DMS 273 treated with DMSO at 0.1 percent for 48 hours (cell line): Measurements from ENCODE around the gene GALNT18.

Experiments used
- DNase-seq: peaks from one replicate; lab custom pipeline; 2025; lab: John Stamatoyannopoulos, UW

GALNT18 gene

DNA sequence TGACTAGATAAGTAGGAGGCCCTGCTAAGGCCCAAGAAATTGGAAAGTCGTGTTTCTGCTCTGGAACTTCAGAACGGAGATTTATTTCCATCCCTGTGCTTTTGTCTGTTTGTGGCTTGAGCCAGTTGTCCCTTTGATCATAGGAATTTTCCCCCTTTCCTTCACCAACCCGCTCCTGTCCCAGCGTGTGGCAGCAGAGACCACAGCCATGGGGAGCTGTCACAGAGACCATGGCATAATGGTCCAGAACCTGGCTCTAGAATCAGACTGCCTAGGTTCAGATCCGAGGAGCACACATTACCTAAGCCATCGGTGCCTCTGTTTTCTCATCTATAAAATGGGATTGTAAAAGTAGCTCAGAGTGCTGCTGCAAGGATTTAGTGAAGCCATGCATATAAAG lies 128.1 kb downstream of the GALNT18 start:
- DNase-seq = no peak

DNA sequence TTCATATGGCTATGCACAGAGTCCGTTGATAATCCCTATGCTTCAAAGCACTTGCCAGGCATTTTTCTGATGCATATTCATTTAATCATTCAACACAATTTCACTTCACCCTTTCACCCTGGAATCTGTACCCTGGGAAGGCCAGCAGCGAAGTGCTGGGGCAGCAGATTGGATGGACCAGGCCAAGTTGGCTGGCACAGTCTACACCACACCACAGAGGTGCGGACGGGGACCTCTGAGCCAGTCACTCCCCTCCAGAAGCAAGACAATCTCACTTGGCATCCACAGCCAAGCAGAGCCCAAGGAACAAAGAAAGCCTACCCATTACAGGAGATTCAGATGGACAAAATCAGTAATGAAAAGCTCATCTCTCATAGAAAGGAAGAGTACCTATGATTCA lies 130.2 kb downstream of the GALNT18 start:
- no peak for DNase-seq

DNA sequence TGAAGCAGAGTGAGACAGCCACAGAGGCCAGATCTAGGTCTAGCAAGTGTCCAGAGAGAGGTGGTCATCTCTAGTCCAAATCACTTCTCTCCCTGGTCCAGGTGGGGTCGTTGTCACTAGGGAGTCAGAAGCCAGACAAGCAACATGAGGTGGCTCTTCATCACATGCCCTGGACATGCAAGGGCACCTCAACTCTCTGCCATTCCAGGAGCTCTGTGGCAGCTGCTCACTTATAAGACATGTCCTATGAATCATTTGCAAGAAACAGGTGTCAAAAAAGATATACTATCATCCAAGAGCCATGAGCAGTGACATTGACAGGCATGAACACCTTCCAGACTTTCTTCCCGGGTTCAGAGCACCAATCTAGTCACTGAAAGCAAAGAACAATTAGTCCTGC lies 130.8 kb downstream of the GALNT18 start:
- DNase-seq = no peak

DNA sequence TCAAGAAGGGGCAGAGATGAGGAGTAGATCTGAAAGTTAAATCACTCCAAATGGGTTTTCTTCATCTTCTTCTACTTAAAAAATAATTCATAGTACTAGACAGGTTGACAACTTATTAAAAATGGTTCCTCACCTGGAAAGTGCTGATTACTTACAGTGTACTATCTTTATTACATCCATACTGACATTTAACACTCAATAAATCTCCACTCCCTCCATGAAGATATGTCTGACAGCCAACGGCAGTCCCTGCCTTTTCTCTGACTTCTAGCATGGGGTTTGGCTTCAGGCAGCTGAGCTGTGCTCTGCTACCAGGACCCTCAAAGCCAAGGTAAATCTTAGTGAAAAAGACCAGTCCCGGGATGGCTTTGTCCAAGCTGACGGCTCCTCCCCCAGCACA lies 135.4 kb downstream of the GALNT18 start:
- DNase-seq = no peak

DNA sequence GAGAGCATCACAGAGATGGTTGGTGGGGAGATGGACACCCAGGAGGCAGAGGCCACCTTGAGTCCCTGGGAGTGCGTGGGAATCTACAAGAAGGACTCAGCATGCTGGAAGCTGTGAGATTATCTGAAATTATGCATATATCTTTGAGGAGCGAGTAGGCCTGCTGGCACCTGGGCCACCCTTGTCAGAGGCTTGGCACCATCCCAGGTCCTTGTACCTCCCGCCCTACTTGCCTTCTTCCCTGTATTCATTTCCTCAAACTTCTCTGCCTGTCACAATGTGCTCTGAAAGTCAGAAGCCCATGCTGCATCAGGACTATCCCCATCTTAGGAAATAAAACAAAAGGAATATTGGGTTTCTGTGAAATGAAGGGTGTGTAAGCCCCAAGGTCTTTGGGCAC lies 135.8 kb downstream of the GALNT18 start:
- no peak for DNase-seq

DNA sequence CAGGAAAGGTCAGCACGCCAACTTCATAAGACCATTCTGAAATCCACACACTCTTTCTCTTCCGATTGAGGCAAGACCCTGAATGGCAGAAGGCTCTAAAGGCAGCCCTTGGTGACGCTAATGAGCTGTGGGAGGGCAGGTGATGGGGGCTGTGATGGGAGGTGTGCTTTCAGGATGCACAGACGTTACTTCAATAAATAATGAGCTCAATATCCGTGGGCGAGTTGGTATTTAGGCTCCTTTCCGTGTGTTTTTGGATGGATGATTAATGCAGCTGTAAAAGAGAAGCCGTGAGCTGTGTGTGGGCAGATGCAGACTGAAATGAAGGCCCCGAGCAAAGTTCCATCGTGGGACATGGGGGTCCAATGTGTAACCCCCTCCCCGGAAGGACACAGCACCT lies 138.2 kb downstream of the GALNT18 start:
- no peak for DNase-seq

DNA sequence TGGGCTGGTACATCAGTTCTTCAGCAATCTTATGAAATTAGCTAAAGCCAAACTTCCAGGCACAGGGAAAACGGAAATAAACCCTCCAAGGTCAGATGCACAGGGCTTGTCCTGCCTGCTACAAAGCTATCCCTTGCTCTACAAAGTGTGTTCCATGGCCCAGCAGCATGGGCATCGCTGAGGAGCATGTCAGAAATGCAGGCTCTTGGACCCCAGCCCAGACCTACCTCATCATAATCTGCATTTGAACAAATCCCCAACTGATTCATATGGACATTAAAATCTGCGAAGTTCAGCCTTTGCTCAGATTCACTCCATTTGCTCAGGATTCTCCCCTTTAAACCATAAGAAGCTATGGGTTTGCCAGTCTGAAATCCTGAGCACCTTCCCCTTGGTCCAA lies 139.1 kb downstream of the GALNT18 start:
- no peak for DNase-seq

DNA sequence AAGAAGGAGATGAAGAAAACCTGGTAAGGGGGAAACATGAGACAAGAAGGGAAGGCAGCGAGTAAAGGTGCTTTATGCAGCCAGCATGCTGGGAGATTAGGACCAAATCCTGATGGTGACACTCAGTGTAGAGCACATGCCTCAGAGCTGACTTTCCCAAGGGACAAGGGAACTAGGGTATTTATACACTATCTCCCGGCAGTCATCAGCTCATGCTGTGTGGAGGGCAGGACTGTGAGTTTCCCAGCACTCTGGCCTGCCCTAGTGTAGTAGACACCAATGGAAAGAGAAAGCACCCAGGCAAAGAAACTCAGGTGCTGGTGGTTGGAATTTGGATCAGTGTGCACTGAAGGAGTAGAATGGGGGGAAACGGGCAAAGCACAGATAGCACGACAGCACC lies 140.4 kb downstream of the GALNT18 start:
- no peak for DNase-seq

DNA sequence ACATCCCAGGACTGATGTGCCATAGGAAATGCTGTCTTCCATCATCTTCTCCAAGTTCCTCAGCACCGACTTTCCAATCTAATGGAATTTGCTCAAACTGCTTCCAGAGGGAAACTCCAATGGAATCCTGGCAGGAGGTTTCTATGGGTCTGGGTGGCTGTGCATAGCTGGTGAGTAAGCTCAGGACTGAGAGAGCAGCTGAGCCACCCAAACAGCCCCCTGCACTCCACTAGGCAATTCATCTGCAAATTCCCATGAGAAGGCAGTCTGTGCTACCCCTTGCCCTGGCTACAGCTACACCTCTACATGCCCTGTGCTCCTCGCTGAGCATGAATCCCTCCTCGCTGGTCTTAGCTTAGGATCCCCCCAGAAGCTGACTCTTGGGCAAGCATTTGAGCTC lies 140.8 kb downstream of the GALNT18 start:
- DNase-seq = no peak

DNA sequence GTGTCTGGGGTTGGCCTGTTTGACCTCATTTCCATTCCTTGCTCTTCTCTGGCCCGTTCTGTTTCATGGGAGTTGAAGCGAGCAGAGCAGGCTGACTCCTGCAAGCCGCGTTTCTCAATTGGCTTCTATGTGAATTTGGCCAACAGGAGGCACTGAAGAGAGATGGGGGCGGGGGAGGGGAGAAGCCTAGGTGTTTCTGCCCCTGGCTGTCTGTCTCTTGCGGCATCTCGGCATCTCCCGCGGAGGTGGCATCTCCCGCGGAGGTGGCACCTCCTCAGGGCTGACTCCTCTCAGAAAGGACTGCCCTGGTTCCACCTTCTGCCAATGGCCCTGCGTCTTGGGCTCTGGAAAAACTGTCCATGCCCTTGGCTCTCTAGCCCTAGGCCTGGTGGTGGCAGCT lies 143.1 kb downstream of the GALNT18 start:
- no peak for DNase-seq

DNA sequence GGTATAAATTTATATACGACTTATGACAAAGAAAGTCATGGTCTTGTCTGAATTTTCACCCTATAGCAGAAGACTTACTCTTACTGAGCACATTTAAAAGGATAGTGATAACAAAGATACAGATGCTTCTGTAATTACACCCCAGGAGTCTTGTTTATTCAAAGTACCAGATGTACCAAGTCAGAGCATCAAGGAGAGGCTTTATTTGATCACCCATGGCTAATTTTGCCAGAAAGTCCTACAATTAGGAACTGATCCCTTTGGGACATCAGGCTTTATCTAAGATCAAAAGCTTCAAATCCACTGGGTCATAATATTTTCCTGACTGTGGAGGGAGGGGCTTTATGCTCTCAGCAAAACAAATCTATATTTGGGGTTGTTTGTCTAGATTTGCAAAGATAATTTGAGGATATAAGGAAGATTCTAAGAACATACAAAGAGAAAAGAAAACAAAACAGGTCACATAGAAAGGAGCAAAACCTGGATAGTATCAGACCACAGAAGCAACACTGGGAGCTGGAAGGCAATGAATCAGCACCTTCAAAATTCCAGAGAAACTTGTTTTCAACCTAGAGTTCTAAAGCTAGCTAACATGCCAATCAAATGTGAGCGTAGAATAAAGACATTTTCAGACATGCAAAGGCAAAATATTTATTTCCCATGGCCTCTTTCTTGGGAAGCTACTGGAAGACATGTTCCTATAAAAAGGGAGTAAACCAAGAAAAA lies 143.9 kb downstream of the GALNT18 start:
- no peak for DNase-seq

DNA sequence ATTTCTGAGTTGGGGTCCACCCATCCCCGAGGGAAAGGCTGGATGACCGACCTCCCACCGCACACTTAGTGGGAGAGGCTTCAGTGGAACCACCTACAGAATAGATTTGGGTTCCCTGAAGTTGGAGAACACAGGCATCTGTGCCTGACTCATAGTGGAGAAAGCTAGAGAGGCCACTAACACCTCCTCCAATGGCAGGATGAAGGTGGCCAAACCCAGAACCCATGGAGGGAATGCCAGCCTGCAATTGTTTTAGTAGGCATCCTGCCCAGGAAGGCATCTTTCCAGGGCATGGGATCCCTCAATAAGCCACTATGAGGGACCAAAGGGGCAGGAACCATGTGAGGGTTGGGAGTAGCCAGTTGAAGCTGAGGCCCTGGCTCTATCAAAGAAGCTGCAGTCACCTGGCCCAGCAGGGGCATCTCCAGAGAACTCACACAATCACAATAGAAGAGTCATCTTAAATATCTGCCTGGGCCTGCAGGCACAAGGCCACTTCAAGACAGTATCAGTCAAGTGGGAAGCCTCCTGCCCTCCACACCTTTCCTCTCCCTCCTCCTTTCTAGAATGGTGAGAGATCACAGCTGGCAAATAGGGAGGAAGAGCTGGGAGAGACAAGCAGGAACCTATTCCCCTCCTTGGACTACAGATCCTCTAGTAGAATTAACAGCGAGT lies 144.7 kb downstream of the GALNT18 start:
- DNase-seq = no peak

DNA sequence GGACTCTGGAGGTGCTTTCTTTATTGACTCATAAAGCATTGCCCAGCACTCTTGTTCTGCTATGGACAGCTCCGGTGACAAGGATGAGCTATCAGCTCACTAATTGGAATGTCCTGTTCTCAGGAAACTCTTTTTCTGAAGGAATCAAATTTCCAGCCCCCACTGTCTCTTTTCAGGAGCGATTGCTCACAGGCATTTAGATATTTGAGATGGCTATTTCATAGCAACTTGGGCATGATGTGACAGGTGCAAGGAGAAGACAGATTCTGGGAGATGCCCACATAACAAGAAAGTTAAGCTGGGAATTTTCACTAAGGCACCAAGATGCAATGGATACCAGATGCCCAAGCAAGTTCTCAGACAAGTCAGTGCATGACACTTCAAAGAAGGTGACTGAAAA lies 145.3 kb downstream of the GALNT18 start:
- no peak for DNase-seq

DNA sequence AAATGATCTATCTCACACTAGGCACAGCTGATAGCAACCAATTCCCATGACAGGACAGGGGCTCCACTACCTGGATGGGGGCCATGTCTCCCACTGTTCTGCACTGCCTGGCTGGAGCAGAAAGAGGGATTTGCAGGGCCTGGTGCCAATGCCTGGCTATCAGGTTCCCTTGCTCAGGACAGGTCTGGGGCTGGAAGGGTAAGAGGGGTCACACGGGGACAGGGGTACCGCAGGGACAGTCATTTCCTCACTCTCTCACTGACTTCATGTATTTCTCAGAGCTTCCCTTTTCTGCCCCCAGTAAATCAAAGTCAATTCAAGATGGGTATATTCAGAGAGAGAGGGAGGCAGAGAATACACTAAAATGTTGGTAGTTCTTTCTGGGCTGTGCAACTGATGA lies 149.7 kb downstream of the GALNT18 start:
- no peak for DNase-seq

DNA sequence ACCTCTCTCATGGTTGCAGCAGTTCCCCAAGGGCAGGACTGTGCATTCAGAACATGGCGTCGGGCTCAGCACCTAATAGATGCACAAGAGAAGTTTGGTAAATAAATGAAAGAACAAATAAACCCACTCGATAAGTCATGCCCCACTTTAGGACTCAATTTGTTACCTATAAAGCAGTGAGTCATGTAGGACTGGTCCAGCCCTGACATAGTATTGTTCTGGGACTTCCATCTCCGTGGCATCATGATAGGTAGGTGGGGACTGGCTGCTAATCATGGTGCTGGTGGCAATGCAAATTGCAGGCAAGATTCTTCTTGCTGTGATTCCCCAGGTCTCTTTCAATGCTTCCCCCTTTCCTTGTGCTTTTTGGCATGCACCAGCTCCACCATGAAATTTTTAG lies 150.6 kb downstream of the GALNT18 start:
- no peak for DNase-seq

DNA sequence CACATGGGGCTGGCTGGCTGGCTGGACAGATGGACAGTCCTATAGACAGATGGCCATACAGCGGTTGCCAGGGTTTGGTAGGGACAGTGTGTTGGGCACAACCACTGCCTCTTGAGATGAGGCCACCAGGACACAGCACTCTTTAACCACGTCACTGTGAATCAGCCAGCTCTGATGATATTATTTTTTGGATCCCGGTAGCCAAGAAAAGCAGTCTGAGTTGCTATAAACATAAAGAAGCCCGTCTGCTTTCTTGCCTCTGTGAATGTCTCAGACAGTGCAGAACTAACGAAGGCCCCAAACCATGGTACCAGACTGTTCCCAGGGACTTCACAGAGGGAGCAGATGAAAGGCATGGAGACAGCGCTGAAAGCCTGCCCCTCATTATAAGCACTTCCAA lies 152.9 kb downstream of the GALNT18 start:
- DNase-seq = no peak

DNA sequence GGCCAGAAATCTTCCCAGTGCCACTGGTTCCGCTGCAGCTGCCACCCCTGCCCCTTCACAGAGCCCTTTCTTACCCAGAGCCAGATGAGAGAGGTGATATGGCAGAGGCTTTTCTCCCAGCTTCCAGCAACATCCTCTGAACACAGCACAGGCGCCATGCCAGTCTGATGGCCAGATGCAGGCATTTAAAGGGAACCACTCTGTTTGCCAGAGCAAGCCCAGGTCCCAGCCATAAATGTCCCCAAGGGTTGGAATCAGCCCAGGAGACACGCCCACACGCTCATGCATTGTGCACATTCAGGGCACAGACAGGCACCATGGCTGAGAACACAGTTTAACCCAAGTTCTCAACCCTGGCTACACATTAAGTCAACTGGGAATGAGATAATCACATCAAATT lies 154.5 kb downstream of the GALNT18 start:
- no peak for DNase-seq

DNA sequence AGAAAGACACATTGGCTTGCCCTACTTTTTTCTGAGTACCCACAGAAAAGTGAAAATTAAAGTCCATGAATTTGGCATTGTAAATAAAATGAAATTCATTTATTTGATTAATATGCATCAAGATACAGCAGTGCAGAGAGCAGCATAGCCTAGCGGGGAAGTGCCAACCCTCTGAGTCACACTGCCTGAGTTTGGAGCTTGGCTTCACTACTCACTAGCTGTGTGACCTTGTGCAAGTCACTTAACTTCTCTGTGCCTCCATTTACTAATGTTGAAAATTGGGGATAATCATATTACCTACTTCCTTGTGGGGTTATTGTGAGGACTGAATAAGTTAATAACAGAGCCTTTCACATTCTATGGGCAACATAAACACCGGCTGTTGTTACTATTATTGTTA lies 157.2 kb downstream of the GALNT18 start:
- DNase-seq = no peak

DNA sequence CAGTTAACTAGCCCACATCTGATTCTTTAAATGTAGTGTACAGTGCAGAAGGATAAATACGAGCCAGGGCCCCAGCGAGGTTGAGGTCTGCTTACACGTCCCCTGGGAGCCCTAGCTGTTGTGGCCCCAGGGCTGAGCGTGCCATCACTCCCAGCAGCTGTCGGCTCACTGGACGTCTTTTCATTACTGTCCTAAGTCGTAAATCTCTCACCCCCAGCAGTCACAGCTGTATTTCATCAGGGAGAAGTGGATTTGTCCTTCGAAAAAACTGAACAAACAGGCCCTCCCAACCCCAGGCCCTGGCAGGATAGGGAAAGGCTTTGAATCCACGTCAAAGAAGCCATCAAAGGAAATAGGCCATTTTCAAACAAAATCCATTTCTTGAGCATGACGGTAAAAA lies 158.4 kb downstream of the GALNT18 start:
- no peak for DNase-seq

DNA sequence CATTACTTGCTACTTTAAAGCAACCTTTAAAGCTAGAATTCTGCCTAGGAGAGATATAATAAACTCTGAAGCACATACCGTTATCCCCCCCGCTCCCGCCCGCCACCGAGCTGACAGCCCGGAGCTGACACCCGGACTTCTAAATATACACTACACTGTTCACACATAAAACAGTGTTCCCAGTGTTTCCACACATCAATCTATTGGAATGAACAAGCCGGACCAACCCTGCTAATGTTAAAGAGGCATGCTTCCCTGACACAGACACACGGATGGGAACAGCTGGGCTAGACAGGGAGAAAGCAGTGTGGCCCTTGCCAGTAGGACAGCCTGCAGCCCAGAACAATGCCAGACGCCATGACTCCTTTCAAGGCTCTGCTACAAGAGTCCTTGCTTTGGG lies 160.3 kb downstream of the GALNT18 start:
- DNase-seq = no peak

DNA sequence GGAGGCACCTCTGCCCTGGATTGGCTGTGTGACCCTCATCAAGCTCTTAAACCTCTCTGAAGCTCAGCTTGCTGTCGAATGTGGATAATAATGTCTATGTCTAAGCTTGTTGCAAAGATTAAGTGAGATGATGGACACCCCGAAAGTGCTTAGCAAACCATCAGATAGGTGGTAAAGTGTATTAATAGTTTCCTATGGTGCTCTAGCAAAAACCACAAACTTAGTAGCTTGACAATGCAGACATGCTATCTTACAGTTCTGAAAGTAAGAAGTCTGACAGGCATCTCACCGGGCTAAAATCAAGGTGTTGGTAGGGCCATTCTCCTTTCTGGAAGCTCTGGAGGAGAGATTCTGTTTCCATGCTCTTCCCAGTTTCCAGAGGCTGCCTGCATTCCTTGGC lies 162.2 kb downstream of the GALNT18 start:
- no peak for DNase-seq

DNA sequence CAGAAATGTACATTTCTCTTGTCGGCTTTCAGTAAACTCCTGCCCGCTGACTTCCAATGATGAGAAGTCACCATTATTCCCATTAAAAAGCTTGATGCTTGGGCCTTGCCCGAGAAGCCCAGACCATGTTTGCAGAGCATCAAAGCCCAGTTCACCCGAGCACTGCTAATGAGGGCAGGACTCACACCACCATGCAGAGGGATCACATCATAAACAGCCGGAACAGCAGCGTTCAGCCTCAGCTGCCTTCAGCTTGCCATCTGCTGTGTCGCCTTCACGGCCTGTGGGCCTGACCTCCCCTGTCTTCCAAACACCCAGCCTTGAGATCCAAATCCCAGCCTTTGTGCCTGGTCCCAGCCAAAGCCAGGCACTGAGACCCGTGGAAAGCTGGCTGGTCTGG lies 163.3 kb downstream of the GALNT18 start:
- DNase-seq = no peak

DNA sequence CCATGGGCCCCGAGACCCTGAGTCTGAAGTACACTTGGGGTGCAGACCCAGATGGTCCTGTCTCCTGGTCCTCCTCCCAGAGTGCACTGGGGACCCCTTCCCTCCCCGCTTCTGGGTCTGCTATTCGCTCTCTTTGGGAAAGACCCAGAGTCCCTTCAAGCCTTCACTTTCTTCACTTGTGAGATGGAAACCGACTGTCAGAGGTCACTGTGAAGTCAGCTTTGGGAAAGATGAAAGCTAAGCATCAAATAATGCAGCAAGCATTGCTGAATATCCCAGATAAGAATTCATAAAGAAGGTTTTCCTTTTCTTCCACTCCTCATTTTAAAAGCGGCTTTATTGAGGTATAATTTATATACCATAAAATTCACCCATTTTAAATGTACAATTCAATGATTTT lies 163.8 kb downstream of the GALNT18 start:
- DNase-seq = no peak

DNA sequence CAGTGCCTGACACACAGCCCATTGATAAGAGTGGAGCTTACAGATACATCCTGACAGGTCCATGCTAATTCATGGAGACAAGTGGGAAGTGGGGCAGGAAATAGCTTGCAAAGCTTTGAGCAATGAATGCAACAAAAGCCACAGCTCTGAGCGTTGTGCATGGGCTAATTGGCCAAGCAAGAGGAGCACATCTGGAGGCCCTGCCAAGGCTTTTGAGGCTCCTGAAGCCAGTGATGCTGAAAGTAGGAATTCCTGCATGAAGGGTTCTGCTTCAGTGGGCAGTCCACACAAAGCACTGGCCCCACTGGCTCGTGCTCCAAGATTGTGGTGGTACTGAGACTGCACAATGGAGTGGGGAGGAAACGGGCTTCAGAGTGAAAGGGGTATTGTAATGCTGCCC lies 164.9 kb downstream of the GALNT18 start:
- DNase-seq = no peak
